HFF-Myc (cell line): ENCODE results near the gene AOX1.

Experiments
- DNase-seq: peaks from one replicate; pipeline ENCODE4 v3.0.0-alpha.2; 2011; ENCODE audit warnings: low read depth; ENCODE audit errors: extremely low read depth
- H3K4me3 ChIP-seq: replicated peaks from 2 replicates; pipeline ENCODE4 v1.5.1; 2011; ENCODE audit warnings: low read depth, mild to moderate bottlenecking, control low read depth, low read length
- TF ChIP-seq, protein P1 (sequence below): IDR thresholded peaks from 2 replicates; pipeline ENCODE4 v1.5.1; 2012; ENCODE audit warnings: mild to moderate bottlenecking, low read depth, low read length, control low read depth; ENCODE audit errors: missing control alignments

The AOX1 gene

DNA sequence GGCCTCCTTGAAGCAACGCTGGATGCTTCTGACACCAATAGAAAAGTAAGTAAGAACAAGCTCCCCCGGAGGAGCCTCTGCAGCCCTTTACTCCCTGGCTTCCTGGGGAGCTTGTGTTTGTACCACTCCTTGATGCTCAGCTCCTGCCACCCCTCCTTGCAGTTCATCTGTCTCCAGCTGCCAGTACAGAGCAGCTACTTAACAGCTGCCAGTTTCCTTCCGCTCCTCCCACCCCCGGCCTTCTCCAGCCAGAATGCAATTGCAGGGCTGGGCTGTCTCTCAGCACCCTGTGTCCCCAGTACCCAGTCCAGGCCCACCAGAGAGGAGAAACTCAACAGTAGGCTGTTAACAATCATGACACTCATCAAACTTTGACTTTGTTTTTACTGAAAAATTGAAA is 109.4 kb downstream of the AOX1 start:
- TF ChIP-seq, protein P1, sequence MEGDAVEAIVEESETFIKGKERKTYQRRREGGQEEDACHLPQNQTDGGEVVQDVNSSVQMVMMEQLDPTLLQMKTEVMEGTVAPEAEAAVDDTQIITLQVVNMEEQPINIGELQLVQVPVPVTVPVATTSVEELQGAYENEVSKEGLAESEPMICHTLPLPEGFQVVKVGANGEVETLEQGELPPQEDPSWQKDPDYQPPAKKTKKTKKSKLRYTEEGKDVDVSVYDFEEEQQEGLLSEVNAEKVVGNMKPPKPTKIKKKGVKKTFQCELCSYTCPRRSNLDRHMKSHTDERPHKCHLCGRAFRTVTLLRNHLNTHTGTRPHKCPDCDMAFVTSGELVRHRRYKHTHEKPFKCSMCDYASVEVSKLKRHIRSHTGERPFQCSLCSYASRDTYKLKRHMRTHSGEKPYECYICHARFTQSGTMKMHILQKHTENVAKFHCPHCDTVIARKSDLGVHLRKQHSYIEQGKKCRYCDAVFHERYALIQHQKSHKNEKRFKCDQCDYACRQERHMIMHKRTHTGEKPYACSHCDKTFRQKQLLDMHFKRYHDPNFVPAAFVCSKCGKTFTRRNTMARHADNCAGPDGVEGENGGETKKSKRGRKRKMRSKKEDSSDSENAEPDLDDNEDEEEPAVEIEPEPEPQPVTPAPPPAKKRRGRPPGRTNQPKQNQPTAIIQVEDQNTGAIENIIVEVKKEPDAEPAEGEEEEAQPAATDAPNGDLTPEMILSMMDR: no peak
- no peak overlapping the region for H3K4me3 ChIP-seq
- no peak for DNase-seq

DNA sequence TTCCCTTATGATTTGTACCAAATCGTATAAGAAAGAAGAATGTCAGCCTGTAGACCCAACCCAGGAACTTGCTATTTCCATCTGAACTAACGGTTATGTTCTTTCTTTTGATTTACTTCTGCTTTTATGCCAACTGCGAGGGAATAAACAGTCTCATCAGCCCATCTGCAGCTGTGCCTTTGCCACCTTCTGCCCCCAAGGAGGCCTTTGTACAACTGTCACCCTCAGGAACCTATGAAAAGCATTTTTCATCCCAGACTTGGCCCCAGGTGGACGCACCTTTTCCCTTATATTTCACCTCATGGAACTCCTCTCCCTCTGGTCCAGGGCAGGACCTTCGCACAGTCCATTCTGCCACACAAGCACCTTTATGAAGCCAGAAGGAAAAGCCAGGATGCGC is 109.8 kb downstream of the AOX1 start:
- no peak overlapping the region for H3K4me3 ChIP-seq
- TF ChIP-seq, protein P1: no peak
- DNase-seq: no peak

DNA sequence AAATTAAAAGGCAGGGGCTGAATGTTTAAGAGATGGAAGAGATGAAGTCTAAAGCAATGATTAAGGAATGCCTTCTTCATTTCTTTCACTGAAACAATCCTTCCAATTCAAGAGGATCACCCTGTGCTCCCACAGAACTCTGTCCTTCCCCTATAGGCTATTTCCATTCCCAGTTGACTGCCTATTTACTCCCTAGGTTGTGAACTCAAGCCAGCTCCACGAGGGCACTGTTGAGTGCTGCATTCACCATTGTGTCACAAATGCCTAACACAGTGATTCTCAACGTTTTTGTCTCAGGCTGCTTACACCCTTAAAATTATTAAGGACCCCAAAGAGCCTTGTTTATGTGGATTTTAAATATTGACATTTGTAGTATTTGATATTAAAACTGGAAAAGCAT is 112.4 kb downstream of the AOX1 start:
- no peak for DNase-seq
- TF ChIP-seq, protein P1: no peak
- H3K4me3 ChIP-seq: no peak overlapping the region

DNA sequence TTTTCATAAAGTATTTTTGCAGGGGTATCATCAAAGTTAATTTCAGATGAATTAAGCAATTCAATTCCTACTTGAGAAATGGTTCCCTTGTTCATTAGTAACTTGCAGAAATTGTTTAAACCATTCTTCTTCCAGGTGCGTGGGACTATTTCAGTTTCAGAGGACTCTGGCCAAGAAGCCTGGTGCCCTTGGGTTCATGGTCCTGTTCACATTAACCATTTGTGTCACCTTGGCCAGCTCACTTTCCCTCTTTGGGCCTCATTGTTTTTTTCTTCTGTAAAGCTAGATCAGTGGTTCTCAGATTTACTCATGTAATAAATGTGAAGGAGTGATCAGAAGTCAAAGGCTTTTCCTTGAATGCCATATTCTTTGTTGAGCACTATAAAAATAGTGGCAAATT is 113.5 kb downstream of the AOX1 start:
- DNase-seq: no peak
- H3K4me3 ChIP-seq: no peak overlapping the region
- TF ChIP-seq, protein P1: no peak

DNA sequence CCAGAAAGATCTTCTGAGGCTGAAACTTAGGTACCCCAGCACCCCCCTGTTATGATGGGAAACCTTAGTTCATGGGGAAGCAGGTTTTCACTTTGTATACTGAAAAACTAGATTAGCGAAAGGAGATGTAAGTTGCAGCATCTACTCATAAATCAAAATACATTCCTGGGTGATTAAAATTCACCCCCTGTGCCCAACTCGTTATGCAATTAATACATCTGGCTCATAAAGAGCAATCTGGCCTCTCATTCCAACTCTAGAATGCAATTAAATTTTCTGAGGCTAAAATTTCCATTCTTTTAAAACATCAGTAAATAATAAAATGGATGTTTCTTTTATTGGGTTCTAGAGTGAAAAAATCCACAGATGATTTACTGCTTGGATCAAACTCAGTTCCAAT is 115.0 kb downstream of the AOX1 start:
- no peak for DNase-seq
- TF ChIP-seq, protein P1: no peak
- H3K4me3 ChIP-seq: no peak overlapping the region

DNA sequence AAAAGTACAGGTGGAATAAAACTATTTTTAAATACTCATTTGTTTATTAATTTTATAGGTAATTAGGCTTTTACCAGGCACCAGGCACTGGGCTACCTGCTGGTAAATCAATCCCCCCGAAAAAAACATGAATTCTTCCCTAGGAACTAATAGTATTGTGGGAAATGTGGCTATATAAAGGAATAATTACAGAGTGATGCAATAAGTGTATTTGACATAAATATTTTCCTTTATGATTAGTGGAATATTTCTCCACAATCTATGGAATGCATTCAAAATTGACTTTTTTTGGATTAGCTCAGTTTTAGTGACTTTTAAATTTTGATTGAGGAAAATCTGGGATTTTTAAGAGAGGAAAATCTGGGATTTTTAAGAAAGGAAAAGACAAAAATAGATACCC is 116.2 kb downstream of the AOX1 start:
- no peak overlapping the region for H3K4me3 ChIP-seq
- no peak for DNase-seq
- TF ChIP-seq, protein P1: no peak

DNA sequence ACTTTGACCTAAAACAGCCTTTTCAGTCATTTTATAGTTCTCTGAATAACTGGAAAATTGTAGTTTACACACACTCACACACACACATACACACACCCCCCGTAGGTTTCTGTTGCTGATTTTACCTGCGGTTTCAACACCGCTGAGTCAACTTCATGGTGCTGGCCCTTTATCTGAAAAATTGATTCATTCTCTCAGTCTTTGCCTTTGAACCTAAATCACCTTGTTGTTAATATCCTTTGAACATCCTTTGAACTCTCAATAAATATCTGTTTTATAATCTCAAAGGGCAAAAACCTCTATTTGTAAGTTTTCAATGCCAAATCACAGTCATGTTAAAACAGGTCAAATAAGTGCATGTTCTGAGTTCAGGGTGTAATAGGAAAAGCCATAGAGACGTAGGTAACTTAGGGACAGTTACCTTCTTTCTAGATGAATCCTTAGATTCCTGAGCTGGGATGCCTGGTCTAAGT is 116.9 kb downstream of the AOX1 start:
- TF ChIP-seq, protein P1: no peak
- no peak for DNase-seq
- no peak overlapping the region for H3K4me3 ChIP-seq
